Hematopoietic multipotent progenitor cell treated with erythropoietin and hydrocortisone succinate and interleukin-3 and kit ligand, for 6 days (in vitro differentiated cells): ENCODE measurements around the gene STAT5B.
A peak's percentile ranks its signal among the peaks of the same experiment; 100 is the strongest.

Source experiments
- DNase-seq: peaks from one replicate; pipeline ENCODE4 v3.0.0-alpha.2; 2015

Gene STAT5B

DNA sequence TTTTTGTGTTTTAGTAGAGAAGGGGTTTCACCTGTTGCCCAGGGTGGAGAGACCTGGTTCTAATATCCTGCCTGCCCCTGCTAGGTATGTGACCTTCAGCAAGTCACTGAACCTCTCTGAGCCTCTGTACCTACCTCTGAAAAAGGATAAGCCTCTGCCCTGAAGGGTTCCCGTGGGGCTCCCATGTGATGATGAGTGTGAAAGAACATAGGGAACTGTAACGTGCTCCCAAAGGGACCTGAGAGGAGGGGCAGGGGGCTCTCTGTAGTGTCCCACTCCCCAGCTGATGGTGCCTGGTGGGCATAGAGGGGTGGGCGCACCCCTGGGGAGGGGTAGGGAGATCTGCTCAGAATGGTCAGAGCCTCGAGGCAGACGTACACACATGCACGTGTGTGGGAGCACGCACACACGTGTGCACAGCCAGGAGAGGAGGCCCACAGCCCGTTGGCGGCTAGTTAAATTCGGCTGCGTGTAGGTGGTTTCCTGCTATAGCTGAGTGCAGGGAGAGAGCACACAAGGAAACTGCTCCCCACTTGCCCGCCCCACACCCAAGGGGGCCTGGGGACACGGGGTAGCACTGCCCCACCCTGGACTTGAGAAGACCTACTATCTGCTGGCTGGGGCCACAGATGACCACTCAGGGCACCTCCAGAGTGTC, 101.9 kb downstream of the STAT5B start:
- DNase-seq, result no peak

DNA sequence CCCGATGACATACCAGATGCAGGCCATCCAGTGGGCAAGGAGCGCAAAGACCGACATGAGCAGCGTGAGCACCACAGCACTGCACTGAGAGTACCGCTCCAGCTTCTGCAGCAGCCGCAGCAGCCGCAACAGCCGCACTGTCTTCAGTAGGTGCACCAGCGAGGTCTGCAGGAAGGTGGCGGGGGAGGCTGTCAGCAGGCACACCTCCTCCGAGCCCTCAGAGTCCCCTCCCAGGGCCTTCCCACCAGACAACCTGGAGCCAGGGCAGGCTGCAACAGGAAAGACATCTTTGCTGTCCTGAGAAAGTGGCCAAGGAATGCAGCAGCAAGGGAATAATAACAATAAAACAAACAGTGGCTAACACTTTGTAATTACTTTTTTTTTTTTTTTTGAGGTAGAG, 104.4 kb downstream of the STAT5B start:
- no peak for DNase-seq

DNA sequence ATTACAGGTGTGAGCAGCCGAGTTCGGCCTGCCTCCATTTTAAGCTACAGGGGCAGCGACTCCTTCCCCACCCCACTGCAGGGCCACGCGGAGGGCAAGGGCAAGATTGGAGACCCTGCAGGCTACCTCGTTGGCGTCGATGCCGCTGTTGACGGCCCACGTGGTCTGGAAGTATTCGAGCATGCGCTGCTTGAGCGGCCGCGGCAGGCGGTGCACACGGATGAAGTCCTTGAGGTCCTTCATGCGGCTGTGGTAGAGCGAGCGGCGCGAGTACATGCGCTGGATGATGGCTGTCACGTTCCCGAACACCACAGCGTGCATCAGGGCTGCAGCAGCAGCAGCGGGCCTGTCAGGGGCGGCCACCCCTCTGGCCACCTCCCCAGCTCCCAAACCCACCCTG, 106.8 kb downstream of the STAT5B start:
- no peak for DNase-seq

DNA sequence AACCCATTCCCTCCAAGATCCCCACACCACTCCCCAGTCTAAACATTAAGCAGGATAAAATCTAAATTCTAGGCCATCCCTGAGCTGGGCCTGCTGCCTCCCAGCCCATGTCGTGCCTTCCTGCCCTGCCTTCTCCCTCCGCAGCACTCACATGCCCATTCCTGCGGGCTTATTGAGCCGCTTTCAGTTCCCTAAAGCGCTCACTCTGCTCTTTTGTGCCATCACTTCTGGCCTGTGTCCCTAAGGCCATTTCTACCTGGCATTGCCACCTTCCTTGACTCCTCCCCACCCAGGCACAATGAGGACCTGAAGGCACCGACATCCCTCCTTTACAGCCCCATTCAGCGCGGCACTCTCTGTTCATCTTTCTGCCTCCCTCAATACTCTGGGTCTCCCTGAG, 108.4 kb downstream of the STAT5B start:
- no peak for DNase-seq

DNA sequence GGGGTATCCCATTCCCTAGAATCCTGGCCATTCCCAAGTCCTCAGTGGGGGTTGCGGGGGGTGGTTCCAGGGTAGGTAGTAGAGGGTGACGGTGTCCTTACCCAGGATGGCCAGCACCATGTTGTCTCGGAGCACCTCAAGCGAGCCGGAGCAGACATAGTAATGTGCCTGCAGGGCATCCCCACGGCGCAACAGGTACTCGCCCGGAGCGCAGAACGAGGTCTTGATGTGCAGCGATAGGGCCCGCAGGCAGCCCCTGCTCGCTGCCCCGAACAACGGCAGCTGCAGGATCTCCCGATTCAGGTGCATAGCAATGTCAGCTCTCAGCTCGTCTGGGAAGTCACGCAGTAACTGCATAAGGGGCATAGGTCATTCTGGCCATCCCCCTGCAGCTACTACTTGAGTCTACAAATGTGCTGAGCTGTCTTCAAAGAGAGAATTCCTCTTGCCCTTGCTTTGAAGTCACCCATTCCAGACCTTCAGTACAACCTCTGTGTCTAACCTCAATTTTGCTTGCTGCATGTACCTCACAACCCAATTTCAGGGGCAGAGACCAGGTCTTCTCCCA, 109.9 kb downstream of the STAT5B start:
- no peak for DNase-seq

DNA sequence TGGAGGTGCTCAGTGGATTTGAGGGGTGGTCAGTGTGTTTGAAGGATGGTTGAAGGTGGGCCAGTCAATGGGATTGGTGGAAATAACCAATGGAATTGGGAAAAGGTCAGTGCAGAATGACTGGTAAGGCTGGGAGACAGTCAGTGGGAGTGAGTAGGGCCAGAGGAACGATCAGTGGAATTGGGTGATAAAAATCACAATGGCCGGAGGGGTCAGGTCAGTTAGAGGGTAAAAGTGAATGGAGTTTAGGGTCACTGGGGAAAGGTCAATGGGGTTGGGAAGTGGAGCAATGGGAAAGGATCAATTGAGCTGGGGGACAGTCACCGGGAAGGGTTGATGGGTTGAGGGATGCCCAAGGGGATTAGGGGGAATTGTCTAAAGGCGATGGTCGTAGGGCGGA, 110.4 kb downstream of the STAT5B start:
- no peak for DNase-seq

DNA sequence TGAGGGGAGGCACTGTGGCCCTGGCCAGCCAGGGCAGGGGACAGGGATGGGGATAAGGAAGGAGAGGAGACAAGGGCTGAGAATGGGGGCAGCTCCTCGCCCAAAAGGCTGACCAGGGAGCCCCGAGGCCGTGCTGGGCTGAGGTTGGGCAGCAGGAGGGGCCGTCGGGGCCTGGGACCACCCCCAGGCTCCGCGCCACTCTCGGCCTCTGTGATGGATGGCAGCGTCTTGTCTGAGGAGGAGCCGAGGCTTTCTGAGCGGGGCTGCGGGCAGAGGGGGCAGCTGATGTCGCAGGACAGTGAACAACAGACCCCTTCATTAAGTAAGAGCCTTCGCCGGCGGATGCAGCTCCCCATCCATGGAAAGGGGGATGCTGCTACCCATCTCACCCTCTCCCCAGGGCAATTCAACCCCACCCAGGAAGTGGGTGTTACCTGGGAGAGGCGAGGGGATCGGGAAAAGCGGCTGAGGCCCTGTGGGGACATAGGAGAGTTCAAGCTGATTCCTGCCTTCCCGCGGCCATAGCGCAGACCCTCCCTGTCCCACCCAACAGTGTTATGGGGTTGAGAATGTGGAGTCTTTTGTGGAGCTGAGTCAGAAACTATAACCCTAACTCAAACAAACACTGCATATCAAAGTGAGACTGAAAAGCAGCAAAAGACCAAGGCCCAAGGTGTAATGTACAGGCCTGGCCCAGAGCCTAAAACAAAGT, 112.3 kb downstream of the STAT5B start:
- no peak for DNase-seq

DNA sequence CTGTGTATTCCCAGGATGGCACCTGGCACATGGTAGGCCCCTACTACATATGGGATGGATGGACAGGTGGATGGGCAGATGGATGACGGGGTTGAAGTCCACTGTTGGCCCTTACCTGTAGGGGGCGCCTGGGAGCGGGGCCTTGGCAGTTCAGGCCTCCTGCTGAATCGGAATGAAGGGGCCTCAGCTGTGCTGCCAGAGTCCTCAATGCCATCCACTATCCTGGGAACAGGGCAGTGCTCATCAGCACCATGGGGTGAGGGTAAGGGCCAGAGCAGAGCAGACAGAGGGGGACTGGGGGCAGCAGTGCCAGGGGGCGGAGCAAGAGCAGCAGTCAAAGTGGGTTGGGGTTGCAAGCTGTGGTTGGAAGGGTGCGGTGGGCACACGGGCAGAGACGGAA, 113.1 kb downstream of the STAT5B start:
- DNase-seq, result peak; percentile 73

DNA sequence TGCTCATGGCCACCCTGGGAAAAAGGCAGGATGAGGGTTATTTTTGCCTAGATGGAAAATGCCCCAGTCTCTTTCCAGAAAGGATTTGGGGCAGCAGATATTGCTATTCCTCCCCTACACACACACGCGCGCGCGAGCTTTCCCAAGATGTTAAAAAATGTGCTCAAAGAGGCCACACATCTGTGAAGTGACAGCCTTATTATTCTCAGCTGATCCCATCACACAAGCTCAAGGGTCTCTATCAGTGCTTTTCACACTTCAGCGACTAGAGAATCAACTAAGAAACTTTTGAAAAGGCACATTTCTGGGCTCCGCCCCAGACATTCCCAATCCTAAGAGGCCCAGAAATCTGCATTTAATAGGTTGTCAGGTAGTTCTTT, 115.7 kb downstream of the STAT5B start:
- no peak for DNase-seq

DNA sequence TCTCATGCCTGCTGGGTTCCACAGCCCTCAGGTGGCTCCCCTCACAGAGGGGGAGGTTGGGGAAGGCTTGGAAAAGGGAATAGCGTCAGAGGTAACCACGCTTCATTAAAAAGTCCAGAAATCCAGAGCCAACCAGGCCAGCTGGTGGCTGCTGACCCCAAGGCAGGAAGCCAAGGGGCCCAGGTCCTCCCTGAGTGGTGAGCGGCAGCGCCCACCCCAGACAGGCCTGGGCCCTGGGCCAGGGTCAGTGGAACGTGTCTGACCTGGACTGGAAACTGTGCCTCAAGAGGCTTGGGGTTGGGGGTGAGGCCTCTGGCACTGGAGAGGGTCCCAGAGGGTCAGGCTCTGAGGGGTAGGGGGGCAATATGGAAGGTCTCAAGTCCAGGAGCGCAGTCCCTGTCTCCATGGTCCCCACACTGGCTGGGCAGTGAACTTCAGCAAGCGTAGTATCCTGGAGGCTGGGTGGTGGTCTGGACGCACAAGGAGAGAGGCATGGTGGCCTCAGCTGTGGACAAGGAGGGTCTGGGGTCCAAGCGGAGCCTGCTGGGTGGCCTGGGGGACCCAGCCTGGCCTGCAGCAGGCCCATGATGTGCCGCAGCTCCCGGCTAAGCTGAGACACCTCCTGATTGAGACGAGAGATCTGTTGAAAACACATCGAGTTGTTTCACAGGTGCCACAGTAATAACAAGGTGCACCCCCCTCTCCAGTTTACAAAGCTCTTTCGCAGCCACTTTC, 116.2 kb downstream of the STAT5B start:
- DNase-seq, result no peak

DNA sequence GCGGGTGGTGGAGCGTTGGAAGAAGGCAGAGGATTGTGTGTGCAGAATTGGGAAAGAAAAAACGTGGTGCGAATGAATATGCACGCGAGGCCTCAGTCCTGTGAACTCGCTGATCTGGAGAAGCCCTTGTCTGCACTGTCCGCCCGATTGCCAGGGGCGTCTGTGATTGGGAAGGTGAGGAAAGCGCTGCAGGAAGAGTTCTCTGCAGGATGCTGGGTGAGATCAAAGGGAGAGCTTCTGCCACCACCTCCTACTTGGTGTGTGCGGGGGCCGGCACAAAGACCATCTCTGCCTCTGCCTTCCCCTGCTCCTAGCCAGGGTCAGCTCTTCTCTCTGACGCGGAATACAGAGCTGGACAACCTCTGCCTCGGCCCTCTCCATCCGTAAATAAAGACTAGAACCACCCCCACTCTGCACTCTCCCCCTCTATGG, 120.6 kb downstream of the STAT5B start:
- no peak for DNase-seq

DNA sequence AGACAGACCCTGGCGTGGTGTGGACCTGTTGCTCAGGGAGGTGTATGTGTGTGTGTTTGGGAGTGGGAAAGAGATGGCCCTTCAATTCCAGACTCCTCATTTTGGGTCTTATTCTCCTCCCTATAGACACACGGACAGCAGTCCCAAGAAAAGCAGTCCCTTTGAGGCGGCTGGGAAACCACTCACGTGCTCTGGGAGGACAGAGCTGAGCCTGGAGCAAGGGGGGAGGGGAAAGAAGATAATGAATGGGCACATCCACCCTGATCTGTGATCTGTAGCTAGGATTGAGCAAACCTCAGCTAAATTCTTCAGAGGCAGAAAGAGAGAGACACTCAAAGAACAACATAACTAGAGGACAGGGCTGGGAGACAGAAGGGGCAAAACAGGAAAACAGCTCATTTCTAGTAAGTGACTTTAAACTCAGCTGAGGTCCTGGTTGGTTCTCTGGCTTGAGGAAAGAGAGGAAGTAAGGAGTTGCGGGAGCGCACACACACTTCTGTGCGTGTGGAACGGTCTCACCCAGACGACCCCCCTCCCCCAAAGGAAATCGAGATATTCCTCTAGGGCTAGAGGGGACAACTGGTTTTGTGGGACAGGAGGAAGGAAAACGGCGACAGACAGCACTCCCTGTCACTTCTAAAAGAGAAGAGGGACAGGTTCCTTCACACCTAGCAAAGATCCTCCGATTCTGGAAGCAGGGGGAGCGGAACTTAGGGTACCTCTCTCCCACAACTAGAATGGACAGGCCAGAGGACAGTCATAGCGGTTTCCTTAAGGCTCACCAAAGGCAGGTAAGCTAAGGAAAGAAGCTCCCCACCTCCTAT, 122.1 kb downstream of the STAT5B start:
- DNase-seq, result peak; percentile 54
